Endothelial cell of umbilical vein (primary cell): ENCODE results near the gene CHAF1A.

Experiments
- CTCF ChIP-seq, 2 donors: IDR thresholded peaks; 1 replicate in 1 of 2; 2 replicates in 1 of 2; pipeline ENCODE4 v1.5.1; 2011; ENCODE audit warnings: low read length in 2 of 2, mild to moderate bottlenecking in 2 of 2, moderate library complexity in 2 of 2, control low read depth in 1 of 2, inconsistent platforms in 1 of 2, low read depth in 1 of 2; ENCODE audit not compliant: insufficient read depth in 1 of 2; ENCODE audit errors: extremely low read depth in 1 of 2
- POLR2A ChIP-seq: IDR thresholded peaks from 2 replicates; pipeline ENCODE4 v1.6.1; 2012; ENCODE audit warnings: low read depth, mild to moderate bottlenecking, control low read depth, low read length

GRCh38 chr19:4443188-4443587 is 40.7 kb downstream of the CHAF1A start:
- TF ChIP-seq POLR2A: no peak
- no peak for TF ChIP-seq CTCF (IDR thresholded peaks at IDR 0.05; ENCODE audit: extremely low read depth in 1 of 2, insufficient read depth in 1 of 2, low read depth in 1 of 2, low read length in 2 of 2)
